Measurements from ENCODE around the gene PKN3. TPM values are rescaled to one million over a fixed set of nuclear protein-coding genes. Genes with fewer than 3 reads are reported as not detected.
A peak's percentile ranks its signal among the peaks of the same experiment; 100 is the strongest.
"Not testable (repeated sequence)": the region's sequence is repeated elsewhere in the genome, so short reads cannot be mapped to it uniquely, and the experiment has no call there.

PKN3 gene
- 16.5 and 28.4 TPM in 2 replicates for total RNA-seq

DNA sequence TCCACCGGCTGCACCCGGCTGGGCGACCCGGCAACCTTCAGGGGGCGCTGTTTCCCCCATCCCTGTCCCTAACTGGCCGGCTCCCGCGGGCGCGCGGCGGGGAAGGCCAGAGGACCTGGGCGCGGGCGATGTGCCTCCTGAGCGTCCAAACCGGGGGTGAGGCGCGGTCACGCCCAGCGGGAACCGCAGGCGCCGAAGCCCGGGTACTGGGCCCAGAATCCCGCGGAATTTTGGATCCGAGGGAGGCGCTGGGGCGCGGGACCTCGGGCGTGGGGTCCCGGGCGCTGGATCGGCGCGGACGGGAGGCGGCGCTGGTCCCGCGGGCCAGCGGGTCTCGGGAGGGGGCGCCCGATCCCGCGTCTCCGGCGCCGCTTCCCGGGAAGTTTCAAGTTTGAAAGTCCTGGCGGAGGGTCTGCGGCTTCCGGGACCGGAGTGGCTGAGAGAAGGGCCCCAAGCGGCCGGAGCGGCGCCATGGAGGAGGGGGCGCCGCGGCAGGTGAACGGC, at the start of gene PKN3:
Gene PKN3, plus strand, starts transcription at position 59 of the 504 bp plus-strand sequence. Its CDS starts 413 bp downstream, at position 472.
- no peak for DNase-seq (ENCODE audit: low read depth)
- H3K4me3 ChIP-seq (ENCODE audit: low read depth, low read length), result peak within 1 kb of the TSS; percentile 79
- TF ChIP-seq, protein P1, sequence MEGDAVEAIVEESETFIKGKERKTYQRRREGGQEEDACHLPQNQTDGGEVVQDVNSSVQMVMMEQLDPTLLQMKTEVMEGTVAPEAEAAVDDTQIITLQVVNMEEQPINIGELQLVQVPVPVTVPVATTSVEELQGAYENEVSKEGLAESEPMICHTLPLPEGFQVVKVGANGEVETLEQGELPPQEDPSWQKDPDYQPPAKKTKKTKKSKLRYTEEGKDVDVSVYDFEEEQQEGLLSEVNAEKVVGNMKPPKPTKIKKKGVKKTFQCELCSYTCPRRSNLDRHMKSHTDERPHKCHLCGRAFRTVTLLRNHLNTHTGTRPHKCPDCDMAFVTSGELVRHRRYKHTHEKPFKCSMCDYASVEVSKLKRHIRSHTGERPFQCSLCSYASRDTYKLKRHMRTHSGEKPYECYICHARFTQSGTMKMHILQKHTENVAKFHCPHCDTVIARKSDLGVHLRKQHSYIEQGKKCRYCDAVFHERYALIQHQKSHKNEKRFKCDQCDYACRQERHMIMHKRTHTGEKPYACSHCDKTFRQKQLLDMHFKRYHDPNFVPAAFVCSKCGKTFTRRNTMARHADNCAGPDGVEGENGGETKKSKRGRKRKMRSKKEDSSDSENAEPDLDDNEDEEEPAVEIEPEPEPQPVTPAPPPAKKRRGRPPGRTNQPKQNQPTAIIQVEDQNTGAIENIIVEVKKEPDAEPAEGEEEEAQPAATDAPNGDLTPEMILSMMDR (conservative IDR thresholded peaks at IDR 0.05; ENCODE audit: low read depth, low read length), result peak; percentile 72

DNA sequence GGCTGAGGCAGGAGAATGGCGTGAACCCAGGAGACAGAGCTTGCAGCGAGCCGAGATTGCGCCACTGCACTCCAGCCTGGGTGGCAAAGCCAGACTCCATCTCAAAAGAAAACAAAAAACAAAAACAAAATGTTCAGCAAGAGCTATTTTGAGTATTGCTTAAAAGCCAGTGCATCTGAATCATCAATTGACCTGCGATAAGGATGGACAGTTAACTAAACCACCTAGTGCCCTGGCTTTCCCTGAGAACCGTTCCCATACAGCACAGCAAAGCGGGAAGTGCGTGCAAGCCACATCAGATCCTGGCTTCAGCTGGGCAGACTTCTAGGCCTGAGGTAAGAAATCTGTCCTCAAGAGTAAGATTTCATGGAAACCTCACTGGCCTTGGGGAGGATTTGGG, 48.4 kb upstream of the PKN3 start:
- no peak overlapping the region for H3K4me3 ChIP-seq (ENCODE audit: low read depth, low read length)
- TF ChIP-seq, protein P1 (conservative IDR thresholded peaks at IDR 0.05; ENCODE audit: low read depth, low read length), result no peak
- DNase-seq (ENCODE audit: low read depth), result no peak

DNA sequence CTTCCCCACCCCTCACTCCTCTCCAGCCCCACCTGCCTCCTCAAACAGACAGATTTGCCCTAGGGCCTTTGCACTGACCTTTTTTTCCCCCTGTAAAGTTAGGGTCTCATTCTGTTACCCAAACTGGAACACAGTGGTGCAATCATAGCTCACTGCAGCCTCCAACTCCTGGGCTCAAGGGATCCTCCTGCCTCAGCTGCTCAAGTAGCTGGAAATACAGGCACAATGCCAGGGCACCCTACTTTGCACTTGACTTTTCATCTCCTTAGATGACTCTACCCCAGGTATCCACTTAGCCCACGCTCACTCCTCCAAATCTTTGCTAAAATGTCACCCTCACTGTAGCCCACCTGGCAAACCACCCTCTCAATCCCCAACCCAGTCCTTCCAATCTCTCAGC, 47.8 kb upstream of the PKN3 start:
- no peak overlapping the region for H3K4me3 ChIP-seq (ENCODE audit: low read depth, low read length)
- no peak for DNase-seq (ENCODE audit: low read depth)
- TF ChIP-seq, protein P1 (conservative IDR thresholded peaks at IDR 0.05; ENCODE audit: low read depth, low read length), result no peak

DNA sequence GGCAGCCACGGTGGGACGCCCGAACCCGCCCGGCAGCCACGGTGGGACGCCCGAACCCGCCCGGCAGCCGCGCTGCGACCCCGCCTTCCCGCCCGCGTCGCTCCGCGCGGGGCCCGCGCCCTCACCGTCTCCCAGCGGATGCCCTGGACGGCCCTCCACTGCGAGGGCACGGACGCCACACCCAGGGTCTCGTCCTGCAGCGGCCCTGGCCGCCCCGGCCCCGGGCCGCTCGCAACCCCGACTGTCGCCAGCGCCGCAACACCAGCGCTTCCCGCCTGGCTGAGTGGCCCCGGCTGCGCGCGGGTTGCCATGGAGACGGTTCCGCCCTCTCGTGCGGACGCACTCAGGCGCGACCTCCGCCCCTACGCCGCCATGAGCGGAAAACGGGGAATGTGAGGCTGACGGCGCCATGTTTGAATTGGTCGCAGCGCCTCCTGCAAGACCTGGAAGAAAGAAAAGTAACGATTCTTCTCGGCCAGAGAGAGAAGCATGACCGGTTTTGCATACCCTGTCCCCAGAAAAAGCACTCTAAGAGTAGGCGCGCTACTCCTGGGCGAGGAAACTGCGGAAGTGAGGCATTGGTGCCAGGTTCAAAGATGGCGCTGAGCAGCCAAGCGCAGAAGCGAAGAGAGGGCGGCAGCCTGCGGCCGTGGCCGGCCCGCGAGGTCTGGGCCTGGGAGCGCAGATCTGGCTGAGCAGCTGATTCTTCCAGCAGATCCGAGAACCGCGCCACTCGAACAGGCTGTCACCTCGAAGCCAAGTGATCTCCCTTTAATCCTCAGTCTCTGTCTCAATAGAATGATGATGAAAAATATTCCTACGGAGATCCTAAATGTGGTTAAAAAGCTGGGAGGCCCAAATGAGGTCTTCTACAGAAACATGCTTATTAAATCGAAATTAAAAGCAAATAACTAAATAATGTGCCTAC, 45.6 kb upstream of the PKN3 start, which contains the start of gene DYNC2I2:
Gene DYNC2I2, minus strand, starts transcription at position 432 of the 928 bp plus-strand sequence. Its CDS starts 121 bp downstream, at position 311.
- TF ChIP-seq, protein P1 (conservative IDR thresholded peaks at IDR 0.05; ENCODE audit: low read depth, low read length), result no peak
- DNase-seq (ENCODE audit: low read depth), result peak; percentile 19
- H3K4me3 ChIP-seq (ENCODE audit: low read depth, low read length), result peak within 1 kb of the TSS; percentile 80

DNA sequence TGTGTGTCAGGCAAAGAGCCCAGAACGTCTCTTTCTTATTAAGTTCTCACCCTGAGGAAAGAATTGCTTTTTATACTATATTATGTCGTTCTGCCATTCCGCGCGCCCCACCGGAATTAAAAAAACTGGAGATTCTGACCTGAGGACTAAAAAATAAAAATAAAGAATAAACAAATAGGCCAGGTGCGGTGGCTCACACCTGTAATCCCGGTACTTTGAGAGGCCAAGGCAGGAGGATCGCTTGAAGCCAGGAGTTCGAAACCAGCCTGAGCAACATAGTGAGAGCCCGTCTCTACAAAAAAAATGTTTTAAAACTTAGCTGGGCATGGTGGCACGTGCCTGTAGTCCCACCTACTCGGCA, 45.0 kb upstream of the PKN3 start:
- TF ChIP-seq, protein P1 (conservative IDR thresholded peaks at IDR 0.05; ENCODE audit: low read depth, low read length), result no peak
- DNase-seq (ENCODE audit: low read depth), result no peak
- H3K4me3 ChIP-seq (ENCODE audit: low read depth, low read length), result peak overlapping the region; percentile 80

DNA sequence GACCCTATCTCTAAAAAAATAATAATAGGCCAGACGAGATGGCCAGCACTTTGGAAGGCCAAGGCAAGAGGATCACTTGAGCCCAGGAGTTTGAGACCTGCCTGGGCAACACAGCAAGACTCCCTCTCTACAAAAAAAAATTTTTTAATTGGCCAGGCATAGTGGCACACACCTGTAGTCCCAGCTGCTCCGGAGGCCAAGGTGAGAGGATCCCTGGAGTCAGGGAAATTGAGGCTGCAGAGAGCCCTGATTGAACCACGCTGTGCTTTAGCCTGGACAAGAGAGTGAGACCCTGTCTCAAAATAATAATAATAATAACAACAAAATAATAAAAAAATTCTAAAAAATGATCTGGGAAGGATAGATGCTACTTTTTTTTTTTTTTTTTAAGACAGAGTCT, 44.5 kb upstream of the PKN3 start:
- DNase-seq (ENCODE audit: low read depth), result no peak
- TF ChIP-seq, protein P1 (conservative IDR thresholded peaks at IDR 0.05; ENCODE audit: low read depth, low read length), result no peak
- H3K4me3 ChIP-seq (ENCODE audit: low read depth, low read length), result no peak overlapping the region

DNA sequence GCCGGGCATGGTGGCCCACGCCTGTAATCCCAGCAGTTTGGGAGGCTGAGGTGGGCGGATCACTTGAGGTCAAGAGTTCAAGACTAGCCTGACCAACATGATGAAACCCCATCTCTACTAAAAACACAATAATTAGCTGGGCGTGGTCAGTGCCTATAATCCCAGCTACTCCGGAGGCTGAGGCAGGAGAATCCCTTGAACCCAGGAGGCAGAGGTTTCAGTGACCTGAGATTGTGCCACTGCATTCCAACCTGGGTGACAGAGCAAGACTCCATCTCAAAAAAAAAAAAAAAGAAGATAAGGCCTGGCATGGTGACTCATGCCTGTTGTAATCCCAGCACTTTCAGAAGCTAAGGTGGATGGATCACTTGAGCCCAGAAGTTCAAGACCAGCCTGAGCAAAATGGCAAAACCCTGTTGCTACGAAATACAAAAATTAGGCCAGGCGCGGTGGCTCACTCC, 35.8 kb upstream of the PKN3 start:
- not testable (repeated sequence) for DNase-seq (ENCODE audit: low read depth); H3K4me3 ChIP-seq (ENCODE audit: low read depth, low read length)

All from epithelial cell of proximal tubule (primary cell).